ENCODE results near the gene AHSG. TPM values are rescaled to one million over a fixed set of nuclear protein-coding genes. Genes with fewer than 3 reads are reported as not detected.

Gene AHSG
- total RNA-seq, 1 experiment from 2014 or later: not detected

- no peaks in the 10 kb centered on the region for H3K27me3 ChIP-seq (ENCODE audit: control insufficient read depth, insufficient read depth, low read length)
- no peak overlapping the region for H3K4me3 ChIP-seq (ENCODE audit: insufficient read depth, low read depth, low read length)
- DNase-seq: no peak
- no peaks in the 10 kb centered on the region for H3K36me3 ChIP-seq (replicated peaks; ENCODE audit: control insufficient read depth, insufficient read depth, low read length)
These were observed 22.7 kb downstream of the AHSG start for GRCh38 chr3:186635532-186635931.

- no peak for DNase-seq
- no peaks in the 10 kb centered on the region for H3K36me3 ChIP-seq (replicated peaks; ENCODE audit: control insufficient read depth, insufficient read depth, low read length)
- no peak overlapping the region for H3K4me3 ChIP-seq (ENCODE audit: insufficient read depth, low read depth, low read length)
- H3K27me3 ChIP-seq (ENCODE audit: control insufficient read depth, insufficient read depth, low read length): no peaks in the 10 kb centered on the region
These were observed 23.7 kb downstream of the AHSG start for GRCh38 chr3:186636536-186636935.

GRCh38 chr3:186637686-186638085 lies 24.8 kb downstream of the AHSG start:
- Histone ChIP-seq H3K4me3 (ENCODE audit: insufficient read depth, low read depth, low read length) (no peak overlapping the region), H3K36me3 (replicated peaks; ENCODE audit: control insufficient read depth, insufficient read depth, low read length) (no peaks in the 10 kb centered on the region), H3K27me3 (ENCODE audit: control insufficient read depth, insufficient read depth, low read length) (no peaks in the 10 kb centered on the region; the same call in 1 of the 2 replicates)
- DNase-seq: no peak

GRCh38 chr3:186638259-186638658 lies 25.4 kb downstream of the AHSG start:
- H3K27me3 ChIP-seq (ENCODE audit: control insufficient read depth, insufficient read depth, low read length): no peaks in the 10 kb centered on the region; the same call in 1 of the 2 replicates
- no peak for DNase-seq
- no peaks in the 10 kb centered on the region for H3K36me3 ChIP-seq (replicated peaks; ENCODE audit: control insufficient read depth, insufficient read depth, low read length)
- no peak overlapping the region for H3K4me3 ChIP-seq (ENCODE audit: insufficient read depth, low read depth, low read length)

- Histone ChIP-seq H3K36me3 (replicated peaks; ENCODE audit: control insufficient read depth, insufficient read depth, low read length) (no peaks in the 10 kb centered on the region), H3K4me3 (ENCODE audit: insufficient read depth, low read depth, low read length) (no peak within 1 kb of the TSS), H3K27me3 (ENCODE audit: control insufficient read depth, insufficient read depth, low read length) (no peaks in the 10 kb centered on the region; the same call in 1 of the 2 replicates)
- no peak for DNase-seq
These were observed 27.1 kb downstream of the AHSG start, which contains the start of gene FETUB for GRCh38 chr3:186639778-186640472. TSS of gene FETUB (plus strand) at chr3:186640399. CDS start at chr3:186640461, 62 bp downstream.

GRCh38 chr3:186640473-186640818 lies 27.6 kb downstream of the AHSG start:
- no peak for DNase-seq
- H3K4me3 ChIP-seq (ENCODE audit: insufficient read depth, low read depth, low read length): no peak overlapping the region
- H3K27me3 ChIP-seq (ENCODE audit: control insufficient read depth, insufficient read depth, low read length): no peaks in the 10 kb centered on the region; the same call in 1 of the 2 replicates
- H3K36me3 ChIP-seq (replicated peaks; ENCODE audit: control insufficient read depth, insufficient read depth, low read length): no peaks in the 10 kb centered on the region

- DNase-seq: no peak
- Histone ChIP-seq H3K36me3 (replicated peaks; ENCODE audit: control insufficient read depth, insufficient read depth, low read length) (no peaks in the 10 kb centered on the region), H3K27me3 (ENCODE audit: control insufficient read depth, insufficient read depth, low read length) (no peaks in the 10 kb centered on the region; the same call in 1 of the 2 replicates), H3K4me3 (ENCODE audit: insufficient read depth, low read depth, low read length) (no peak overlapping the region)
These were observed 28.1 kb downstream of the AHSG start for GRCh38 chr3:186640929-186641328.

- no peaks in the 10 kb centered on the region for H3K36me3 ChIP-seq (replicated peaks; ENCODE audit: control insufficient read depth, insufficient read depth, low read length)
- no peak overlapping the region for H3K4me3 ChIP-seq (ENCODE audit: insufficient read depth, low read depth, low read length)
- H3K27me3 ChIP-seq (ENCODE audit: control insufficient read depth, insufficient read depth, low read length): no peaks in the 10 kb centered on the region; the same call in 1 of the 2 replicates
- no peak for DNase-seq
These were observed 29.2 kb downstream of the AHSG start for GRCh38 chr3:186642014-186642413.

- H3K4me3 ChIP-seq (ENCODE audit: insufficient read depth, low read depth, low read length): no peak overlapping the region
- H3K27me3 ChIP-seq (ENCODE audit: control insufficient read depth, insufficient read depth, low read length): no peaks in the 10 kb centered on the region; the same call in 1 of the 2 replicates
- DNase-seq: no peak
- H3K36me3 ChIP-seq (replicated peaks; ENCODE audit: control insufficient read depth, insufficient read depth, low read length): no peaks in the 10 kb centered on the region
These were observed 30.6 kb downstream of the AHSG start for GRCh38 chr3:186643493-186643892.

GRCh38 chr3:186644683-186645082 lies 31.8 kb downstream of the AHSG start:
- no peak for DNase-seq
- Histone ChIP-seq H3K36me3 (replicated peaks; ENCODE audit: control insufficient read depth, insufficient read depth, low read length) (no peaks in the 10 kb centered on the region), H3K4me3 (ENCODE audit: insufficient read depth, low read depth, low read length) (no peak overlapping the region), H3K27me3 (ENCODE audit: control insufficient read depth, insufficient read depth, low read length) (no peaks in the 10 kb centered on the region; the same call in 1 of the 2 replicates)

- Histone ChIP-seq H3K4me3 (ENCODE audit: insufficient read depth, low read depth, low read length) (no peak overlapping the region), H3K36me3 (replicated peaks; ENCODE audit: control insufficient read depth, insufficient read depth, low read length) (no peaks in the 10 kb centered on the region), H3K27me3 (ENCODE audit: control insufficient read depth, insufficient read depth, low read length) (no peaks in the 10 kb centered on the region; the same call in 1 of the 2 replicates)
- no peak for DNase-seq
These were observed 33.2 kb downstream of the AHSG start for GRCh38 chr3:186646106-186646505.

GRCh38 chr3:186646841-186647240 lies 34.0 kb downstream of the AHSG start:
- no peak for DNase-seq

GRCh38 chr3:186648851-186649250 lies 36.0 kb downstream of the AHSG start:
- Histone ChIP-seq H3K27me3 (ENCODE audit: control insufficient read depth, insufficient read depth, low read length) (no peaks in the 10 kb centered on the region), H3K36me3 (replicated peaks; ENCODE audit: control insufficient read depth, insufficient read depth, low read length) (no peaks in the 10 kb centered on the region), H3K4me3 (ENCODE audit: insufficient read depth, low read depth, low read length) (no peak overlapping the region)
- DNase-seq: no peak

More at GRCh38 chr3:186646841-186647240, 34.0 kb downstream of the AHSG start:
- no peaks in the 10 kb centered on the region for H3K36me3 ChIP-seq (replicated peaks; ENCODE audit: control insufficient read depth, insufficient read depth, low read length)
- no peaks in the 10 kb centered on the region; the same call in 1 of the 2 replicates for H3K27me3 ChIP-seq (ENCODE audit: control insufficient read depth, insufficient read depth, low read length)
- no peak overlapping the region for H3K4me3 ChIP-seq (ENCODE audit: insufficient read depth, low read depth, low read length)

GRCh38 chr3:186651678-186652215 lies 38.9 kb downstream of the AHSG start:
- DNase-seq: no peak
- no peak overlapping the region for H3K4me3 ChIP-seq (ENCODE audit: insufficient read depth, low read depth, low read length)
- no peaks in the 10 kb centered on the region for H3K36me3 ChIP-seq (replicated peaks; ENCODE audit: control insufficient read depth, insufficient read depth, low read length)

GRCh38 chr3:186653080-186653707 lies 40.3 kb downstream of the AHSG start:
- Histone ChIP-seq H3K36me3 (replicated peaks; ENCODE audit: control insufficient read depth, insufficient read depth, low read length) (no peaks in the 10 kb centered on the region), H3K27me3 (ENCODE audit: control insufficient read depth, insufficient read depth, low read length) (no peaks in the 10 kb centered on the region), H3K4me3 (ENCODE audit: insufficient read depth, low read depth, low read length) (no peak overlapping the region)
- DNase-seq: no peak

More at GRCh38 chr3:186651678-186652215, 38.9 kb downstream of the AHSG start:
- H3K27me3 ChIP-seq (ENCODE audit: control insufficient read depth, insufficient read depth, low read length): no peaks in the 10 kb centered on the region
